ENCODE measurements around the gene SCTR. TPM values are rescaled to one million over a fixed set of nuclear protein-coding genes. Genes with fewer than 3 reads are reported as not detected.

SCTR gene
- total and polyA plus RNA-seq, 2 of the 13 experiments (the other 11 are each of a cell fraction or from before 2014, with no cell fraction given): not detected

DNA sequence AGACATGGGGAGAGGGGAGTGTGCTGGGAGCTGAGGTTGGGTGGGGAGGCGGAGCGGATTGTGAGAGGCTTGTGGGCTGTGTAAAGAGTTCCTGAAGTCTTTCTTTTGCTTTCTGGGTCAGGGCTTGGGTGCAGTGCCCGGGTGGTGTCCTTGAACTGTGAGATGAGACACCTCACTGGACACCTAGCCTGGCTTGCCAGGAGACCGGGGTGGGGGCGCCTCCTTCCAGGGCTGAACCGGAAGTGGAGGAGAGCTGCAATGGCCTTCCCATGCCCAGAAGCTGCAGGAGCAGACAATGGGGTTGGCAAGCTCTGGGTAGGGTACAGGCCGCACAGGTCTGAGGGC, 88.4 kb downstream of the SCTR start (continued):
- TF ChIP-seq, protein P1, sequence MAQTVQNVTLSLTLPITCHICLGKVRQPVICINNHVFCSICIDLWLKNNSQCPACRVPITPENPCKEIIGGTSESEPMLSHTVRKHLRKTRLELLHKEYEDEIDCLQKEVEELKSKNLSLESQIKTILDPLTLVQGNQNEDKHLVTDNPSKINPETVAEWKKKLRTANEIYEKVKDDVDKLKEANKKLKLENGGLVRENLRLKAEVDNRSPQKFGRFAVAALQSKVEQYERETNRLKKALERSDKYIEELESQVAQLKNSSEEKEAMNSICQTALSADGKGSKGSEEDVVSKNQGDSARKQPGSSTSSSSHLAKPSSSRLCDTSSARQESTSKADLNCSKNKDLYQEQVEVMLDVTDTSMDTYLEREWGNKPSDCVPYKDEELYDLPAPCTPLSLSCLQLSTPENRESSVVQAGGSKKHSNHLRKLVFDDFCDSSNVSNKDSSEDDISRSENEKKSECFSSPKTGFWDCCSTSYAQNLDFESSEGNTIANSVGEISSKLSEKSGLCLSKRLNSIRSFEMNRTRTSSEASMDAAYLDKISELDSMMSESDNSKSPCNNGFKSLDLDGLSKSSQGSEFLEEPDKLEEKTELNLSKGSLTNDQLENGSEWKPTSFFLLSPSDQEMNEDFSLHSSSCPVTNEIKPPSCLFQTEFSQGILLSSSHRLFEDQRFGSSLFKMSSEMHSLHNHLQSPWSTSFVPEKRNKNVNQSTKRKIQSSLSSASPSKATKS (CRISPR knock-in tag; IDR thresholded peaks at IDR 0.05): no peak
- TF ChIP-seq, protein P2, sequence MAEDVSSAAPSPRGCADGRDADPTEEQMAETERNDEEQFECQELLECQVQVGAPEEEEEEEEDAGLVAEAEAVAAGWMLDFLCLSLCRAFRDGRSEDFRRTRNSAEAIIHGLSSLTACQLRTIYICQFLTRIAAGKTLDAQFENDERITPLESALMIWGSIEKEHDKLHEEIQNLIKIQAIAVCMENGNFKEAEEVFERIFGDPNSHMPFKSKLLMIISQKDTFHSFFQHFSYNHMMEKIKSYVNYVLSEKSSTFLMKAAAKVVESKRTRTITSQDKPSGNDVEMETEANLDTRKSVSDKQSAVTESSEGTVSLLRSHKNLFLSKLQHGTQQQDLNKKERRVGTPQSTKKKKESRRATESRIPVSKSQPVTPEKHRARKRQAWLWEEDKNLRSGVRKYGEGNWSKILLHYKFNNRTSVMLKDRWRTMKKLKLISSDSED (CRISPR knock-in tag; IDR thresholded peaks at IDR 0.05): no peak
- TF ChIP-seq MZF1 (CRISPR knock-in tag; IDR thresholded peaks at IDR 0.05; ENCODE audit: borderline replicate concordance) (no peak), ETV5 (CRISPR knock-in tag; IDR thresholded peaks at IDR 0.05; ENCODE audit: borderline replicate concordance) (peak; percentile 30; the same call in 1 of the 2 replicates), SALL2 (CRISPR knock-in tag; IDR thresholded peaks at IDR 0.05) (no peak), SKI (IDR thresholded peaks at IDR 0.05; ENCODE audit: partially characterized antibody) (no peak), ZNF446 (CRISPR knock-in tag; IDR thresholded peaks at IDR 0.05) (no peak), ZNF562 (CRISPR knock-in tag; IDR thresholded peaks at IDR 0.05; ENCODE audit: borderline replicate concordance) (no peak), MAFK (conservative IDR thresholded peaks at IDR 0.05 in 1 of 2, IDR thresholded peaks at IDR 0.05 in 1 of 2; ENCODE audit: low read length in 2 of 2) (no peak), CHD4 (IDR thresholded peaks at IDR 0.05; ENCODE audit: borderline replicate concordance, low read length) (no peak), ZNF776 (CRISPR knock-in tag; IDR thresholded peaks at IDR 0.05) (no peak), KDM3A (CRISPR knock-in tag; IDR thresholded peaks at IDR 0.05; ENCODE audit: low read depth) (no peak), ZNF879 (CRISPR knock-in tag; IDR thresholded peaks at IDR 0.05) (no peak), ZBTB42 (CRISPR knock-in tag; IDR thresholded peaks at IDR 0.05) (no peak), ZNF501 (CRISPR knock-in tag; IDR thresholded peaks at IDR 0.05) (0 out of 2 replicates have a peak, but pooled peaks have one; percentile 2), ZNF124 (CRISPR knock-in tag; IDR thresholded peaks at IDR 0.05) (no peak)
- TF ChIP-seq, protein P3, sequence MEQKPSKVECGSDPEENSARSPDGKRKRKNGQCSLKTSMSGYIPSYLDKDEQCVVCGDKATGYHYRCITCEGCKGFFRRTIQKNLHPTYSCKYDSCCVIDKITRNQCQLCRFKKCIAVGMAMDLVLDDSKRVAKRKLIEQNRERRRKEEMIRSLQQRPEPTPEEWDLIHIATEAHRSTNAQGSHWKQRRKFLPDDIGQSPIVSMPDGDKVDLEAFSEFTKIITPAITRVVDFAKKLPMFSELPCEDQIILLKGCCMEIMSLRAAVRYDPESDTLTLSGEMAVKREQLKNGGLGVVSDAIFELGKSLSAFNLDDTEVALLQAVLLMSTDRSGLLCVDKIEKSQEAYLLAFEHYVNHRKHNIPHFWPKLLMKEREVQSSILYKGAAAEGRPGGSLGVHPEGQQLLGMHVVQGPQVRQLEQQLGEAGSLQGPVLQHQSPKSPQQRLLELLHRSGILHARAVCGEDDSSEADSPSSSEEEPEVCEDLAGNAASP (CRISPR knock-in tag; IDR thresholded peaks at IDR 0.05; ENCODE audit: borderline replicate concordance): no peak
- TF ChIP-seq, protein P4, sequence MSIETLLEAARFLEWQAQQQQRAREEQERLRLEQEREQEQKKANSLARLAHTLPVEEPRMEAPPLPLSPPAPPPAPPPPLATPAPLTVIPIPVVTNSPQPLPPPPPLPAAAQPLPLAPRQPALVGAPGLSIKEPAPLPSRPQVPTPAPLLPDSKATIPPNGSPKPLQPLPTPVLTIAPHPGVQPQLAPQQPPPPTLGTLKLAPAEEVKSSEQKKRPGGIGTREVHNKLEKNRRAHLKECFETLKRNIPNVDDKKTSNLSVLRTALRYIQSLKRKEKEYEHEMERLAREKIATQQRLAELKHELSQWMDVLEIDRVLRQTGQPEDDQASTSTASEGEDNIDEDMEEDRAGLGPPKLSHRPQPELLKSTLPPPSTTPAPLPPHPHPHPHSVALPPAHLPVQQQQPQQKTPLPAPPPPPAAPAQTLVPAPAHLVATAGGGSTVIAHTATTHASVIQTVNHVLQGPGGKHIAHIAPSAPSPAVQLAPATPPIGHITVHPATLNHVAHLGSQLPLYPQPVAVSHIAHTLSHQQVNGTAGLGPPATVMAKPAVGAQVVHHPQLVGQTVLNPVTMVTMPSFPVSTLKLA (IDR thresholded peaks at IDR 0.05): no peak
- TF ChIP-seq, protein P5, sequence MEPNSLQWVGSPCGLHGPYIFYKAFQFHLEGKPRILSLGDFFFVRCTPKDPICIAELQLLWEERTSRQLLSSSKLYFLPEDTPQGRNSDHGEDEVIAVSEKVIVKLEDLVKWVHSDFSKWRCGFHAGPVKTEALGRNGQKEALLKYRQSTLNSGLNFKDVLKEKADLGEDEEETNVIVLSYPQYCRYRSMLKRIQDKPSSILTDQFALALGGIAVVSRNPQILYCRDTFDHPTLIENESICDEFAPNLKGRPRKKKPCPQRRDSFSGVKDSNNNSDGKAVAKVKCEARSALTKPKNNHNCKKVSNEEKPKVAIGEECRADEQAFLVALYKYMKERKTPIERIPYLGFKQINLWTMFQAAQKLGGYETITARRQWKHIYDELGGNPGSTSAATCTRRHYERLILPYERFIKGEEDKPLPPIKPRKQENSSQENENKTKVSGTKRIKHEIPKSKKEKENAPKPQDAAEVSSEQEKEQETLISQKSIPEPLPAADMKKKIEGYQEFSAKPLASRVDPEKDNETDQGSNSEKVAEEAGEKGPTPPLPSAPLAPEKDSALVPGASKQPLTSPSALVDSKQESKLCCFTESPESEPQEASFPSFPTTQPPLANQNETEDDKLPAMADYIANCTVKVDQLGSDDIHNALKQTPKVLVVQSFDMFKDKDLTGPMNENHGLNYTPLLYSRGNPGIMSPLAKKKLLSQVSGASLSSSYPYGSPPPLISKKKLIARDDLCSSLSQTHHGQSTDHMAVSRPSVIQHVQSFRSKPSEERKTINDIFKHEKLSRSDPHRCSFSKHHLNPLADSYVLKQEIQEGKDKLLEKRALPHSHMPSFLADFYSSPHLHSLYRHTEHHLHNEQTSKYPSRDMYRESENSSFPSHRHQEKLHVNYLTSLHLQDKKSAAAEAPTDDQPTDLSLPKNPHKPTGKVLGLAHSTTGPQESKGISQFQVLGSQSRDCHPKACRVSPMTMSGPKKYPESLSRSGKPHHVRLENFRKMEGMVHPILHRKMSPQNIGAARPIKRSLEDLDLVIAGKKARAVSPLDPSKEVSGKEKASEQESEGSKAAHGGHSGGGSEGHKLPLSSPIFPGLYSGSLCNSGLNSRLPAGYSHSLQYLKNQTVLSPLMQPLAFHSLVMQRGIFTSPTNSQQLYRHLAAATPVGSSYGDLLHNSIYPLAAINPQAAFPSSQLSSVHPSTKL (CRISPR knock-in tag; IDR thresholded peaks at IDR 0.05): peak; percentile 58
- TF ChIP-seq, protein P6, sequence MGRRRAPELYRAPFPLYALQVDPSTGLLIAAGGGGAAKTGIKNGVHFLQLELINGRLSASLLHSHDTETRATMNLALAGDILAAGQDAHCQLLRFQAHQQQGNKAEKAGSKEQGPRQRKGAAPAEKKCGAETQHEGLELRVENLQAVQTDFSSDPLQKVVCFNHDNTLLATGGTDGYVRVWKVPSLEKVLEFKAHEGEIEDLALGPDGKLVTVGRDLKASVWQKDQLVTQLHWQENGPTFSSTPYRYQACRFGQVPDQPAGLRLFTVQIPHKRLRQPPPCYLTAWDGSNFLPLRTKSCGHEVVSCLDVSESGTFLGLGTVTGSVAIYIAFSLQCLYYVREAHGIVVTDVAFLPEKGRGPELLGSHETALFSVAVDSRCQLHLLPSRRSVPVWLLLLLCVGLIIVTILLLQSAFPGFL (CRISPR knock-in tag; IDR thresholded peaks at IDR 0.05): no peak
